HG02763 (cell line): ENCODE results near the gene ARL15.

Experiments
- ATAC-seq: cut with Tn5 transposase; IDR thresholded peaks from one replicate; pipeline ENCODE4 v1.9.1; 2021; ENCODE audit warnings: mild to moderate bottlenecking, moderate library complexity; ENCODE audit not compliant: unreplicated experiment

ARL15 gene

DNA sequence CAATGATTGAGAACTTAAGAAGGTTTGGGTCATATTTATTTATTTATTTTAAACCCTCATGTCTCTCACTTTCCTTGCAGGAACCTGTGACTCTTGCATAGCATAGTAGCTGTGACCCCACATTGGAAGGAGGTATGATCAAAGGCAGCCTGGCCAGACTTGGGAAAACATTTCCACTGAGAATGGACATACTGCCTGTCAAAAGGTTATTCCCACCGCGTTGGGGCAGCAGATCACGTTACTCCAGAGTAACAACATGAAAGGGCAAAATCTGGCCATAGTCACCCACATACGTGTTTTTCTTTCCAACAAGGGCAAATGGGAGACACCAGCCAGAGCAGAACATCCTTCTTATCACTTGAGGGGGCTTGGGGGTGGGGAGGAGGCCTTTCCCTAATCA, 95.7 kb downstream of the ARL15 start:
- ATAC-seq: no peak

DNA sequence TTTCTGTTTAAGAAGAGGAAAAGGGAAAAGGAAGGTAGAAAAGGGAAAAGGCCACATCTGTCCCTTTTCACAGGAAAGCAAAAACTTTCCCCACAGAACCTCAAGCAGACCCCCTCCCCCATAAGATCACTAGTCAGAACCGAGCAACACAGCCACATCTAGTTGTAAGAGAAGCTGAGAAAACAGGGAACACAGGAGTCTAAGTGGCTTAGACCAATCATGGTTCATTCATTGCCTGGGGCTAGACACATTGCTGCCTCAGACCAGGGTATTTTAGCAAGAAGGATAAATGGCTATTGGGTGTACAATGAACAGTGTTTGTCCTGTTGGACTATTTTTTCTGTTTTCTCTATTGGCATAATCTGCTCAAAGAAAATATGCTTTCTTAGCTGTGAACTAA, 98.0 kb downstream of the ARL15 start:
- ATAC-seq: no peak

DNA sequence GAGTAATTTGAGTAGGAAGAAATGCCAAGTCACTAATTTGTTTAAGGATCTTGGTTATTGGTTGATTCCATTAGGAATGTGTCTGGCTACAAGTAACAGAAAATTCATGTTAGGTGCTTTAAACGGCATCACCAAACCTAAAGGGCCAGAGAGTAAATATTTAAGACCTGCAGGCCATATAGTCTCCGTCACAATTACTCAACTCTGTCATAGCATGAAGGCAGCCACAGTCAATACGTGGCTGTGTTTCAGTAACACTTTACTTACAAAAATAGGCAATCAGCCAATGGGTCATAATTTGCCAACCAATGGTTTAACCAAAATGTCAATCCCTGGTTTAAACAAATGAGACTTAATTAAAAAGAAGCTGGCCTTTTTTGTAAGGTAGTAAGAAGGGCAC, 98.5 kb downstream of the ARL15 start:
- no peak for ATAC-seq

DNA sequence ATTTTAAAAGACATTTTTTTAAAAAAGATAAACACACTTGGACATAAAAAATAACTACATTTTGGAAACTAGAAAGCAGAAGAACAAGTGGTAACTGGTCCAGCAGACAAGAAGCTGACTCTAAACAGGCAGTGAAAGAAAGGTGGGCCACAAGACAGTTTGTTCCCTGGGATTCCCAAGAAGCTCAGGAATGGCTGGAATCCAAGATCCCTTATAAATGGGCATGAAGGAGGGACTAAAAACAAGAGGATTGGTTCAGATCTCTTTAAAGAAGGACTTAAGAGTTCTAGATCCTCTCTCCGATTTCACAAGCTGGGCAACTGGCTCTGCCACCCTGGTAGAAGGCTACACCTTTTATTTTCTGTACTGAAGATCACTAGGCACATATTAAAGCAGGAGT, 102.8 kb downstream of the ARL15 start:
- ATAC-seq: no peak

DNA sequence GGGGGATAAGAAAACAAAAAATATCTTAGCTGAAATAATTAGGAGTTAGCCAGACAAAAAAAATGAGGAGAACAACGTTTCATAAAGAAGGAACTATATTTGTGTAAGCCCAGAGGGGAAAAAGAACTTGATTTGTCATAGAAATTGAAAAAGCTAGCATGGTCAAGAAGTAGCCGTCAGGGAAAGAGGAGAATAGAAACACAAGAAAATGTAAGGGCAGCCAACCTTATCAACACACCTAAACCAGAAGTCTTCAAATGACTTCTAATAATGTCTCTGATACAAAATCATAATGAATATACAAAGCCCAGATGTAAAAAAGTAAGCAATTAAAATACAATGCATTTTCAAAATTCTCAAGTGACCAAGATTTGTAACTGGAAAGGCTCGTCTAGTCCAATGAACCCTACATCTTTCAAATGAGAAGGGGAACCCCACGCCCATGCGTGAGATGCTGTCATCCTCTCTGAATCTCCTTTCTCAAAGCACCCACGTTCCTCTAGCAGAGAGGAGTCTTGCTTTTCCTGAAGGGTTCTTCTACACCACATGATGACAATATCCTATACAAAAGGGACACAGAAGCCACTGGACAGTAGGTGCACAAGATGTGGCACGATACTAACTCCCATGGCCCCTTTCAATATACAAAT, 103.7 kb downstream of the ARL15 start:
- no peak for ATAC-seq

DNA sequence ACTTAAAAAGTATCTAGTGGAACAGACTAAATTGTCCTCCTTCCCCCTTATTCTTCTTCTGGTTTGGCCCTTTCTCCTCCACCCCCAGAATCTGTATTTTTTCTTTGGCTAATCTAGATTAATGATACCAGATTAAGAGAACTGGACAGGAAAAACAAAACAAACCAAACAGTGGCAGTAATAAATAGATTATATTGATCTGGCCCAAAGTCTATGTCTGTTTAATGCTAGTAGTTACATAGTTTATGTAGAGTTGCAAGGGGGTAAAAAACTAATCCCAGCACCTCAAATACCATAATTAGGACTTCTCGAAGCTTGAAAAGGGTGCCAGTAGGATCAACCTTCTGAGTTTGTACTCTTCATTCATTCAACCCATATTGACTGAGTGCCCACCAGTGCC, 104.5 kb downstream of the ARL15 start:
- ATAC-seq: no peak

DNA sequence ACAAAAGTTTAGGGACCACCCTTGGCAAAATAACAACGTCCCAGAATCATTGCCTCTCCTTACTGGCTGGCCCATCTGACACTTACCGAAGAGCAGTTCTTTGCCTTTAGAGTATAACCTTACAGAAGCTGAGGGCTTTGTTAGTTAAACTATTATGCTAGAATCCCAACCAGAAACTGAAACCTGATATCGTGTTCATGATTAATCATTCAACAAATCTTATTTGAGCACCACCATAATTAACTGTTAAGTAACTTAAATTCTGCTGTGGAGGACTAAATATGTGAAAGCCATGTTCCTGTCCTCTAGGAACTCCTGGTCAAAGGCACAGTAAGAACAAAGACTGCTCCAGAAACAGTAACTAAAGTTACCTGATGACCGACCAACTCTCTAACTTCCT, 104.9 kb downstream of the ARL15 start:
- ATAC-seq: no peak

DNA sequence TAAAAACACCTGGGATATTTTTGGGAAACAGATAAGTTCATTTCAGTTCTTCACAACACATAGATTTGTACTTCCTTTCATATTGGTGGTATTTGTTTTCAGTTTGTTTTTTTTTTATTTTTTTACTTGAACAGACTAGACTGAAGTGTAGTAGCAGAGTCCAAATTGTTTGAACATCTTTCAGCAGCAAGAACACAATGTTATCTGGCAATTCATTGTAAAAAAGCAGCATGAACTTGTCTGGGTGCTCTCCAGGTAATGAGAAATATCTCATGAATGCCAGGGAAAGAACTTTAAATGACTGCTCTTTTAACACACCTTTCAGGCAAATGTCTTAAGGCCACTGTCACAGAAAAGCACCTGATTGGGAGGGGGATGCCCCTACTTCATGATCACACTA, 113.4 kb downstream of the ARL15 start:
- no peak for ATAC-seq

DNA sequence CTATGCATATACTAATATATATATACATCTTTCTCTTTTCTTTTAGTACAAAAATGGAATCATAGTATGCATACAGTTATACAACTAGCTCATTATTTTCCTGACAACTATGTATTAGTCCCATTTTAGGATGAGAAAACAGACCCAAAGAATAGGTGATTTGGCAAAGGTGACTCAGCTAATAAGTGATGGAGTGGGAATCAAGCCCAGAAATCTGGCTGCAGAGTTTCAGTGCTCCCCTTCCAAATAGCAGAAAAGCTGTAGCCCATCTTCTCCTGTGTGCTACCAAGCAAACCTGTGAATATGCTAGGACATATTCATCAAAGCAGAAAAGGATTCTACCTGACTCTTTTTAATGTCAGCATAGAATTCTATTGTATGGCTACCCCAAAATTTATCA, 114.7 kb downstream of the ARL15 start:
- no peak for ATAC-seq

DNA sequence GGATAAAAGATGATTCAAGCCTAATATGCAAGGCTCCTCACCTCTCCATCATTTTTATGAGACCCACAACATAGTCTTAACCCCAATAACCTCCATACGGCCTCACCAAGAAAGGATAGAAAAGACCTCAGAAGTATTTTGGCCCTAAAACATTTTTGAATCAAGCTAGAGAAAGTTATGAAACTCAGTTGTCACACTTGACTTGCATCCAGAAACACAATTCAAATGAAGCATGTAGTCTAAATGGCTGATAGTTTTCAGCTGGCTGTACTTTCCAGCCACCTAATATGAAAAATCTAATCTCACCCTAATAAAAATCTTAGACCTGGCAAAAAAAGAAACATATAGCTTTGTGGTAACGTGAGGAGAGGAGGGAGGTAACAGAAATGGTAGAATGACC, 116.1 kb downstream of the ARL15 start:
- ATAC-seq: no peak

DNA sequence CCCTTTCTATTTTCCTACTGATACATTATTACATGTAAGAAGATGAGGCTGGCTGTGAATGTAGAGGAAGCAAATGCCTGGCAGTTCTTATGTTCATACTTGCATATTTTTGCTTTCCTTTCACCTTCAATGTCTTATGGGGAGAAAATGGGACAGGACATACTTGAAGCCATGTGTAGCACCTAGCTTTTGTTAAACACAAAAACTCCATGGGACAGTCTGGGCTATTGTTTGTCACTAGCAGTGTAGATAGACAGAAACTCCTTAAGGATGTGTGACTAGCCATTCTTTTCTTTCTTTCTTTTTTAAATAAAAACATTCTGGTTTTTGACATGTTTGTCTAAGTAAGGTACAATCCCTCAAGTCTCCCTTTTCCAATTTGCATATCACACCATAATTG, 122.7 kb downstream of the ARL15 start:
- ATAC-seq: no peak

DNA sequence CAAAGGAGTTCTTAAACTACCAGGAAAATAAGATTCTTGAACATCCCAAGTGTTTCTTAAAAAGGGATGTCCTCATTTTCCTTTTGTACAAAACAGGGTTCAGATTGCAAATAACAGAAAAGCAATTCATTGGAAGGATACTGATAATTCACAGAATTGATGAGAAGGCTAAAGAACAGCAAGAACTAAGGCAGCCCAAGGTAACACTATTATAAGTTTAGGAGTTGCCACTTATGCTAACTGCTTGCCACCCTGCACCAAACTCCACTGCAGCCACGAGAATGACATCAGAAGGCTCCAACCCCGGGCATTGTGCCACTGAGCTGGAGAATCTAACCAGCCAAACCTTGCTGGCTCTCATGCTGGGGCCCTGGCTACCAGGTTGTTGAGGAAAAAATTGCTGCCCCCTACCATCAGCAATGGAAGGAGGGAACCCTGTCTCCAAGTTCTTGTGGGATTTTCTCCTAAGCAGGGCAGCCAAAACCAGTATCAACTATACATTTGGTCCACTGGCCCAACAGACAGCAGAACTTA, 123.4 kb downstream of the ARL15 start:
- no peak for ATAC-seq

DNA sequence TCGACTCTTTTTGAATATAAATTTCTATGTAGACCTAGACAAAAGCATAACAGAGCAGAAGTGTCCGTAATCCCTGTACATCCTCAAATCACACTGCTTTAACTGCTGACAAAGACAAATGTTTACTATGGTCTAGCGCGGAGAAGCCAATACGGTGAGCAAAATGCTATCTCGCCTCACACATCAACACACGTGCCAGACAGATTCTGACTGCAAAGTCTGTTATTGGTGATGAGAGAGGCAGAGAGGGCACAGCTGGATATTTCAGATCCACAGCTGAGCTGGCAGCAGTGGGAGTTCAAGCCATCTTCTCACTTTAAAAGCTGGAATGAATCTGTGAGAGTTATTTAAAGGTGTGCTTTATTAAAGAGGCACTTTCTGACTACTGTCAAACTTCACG, 124.3 kb downstream of the ARL15 start:
- ATAC-seq: no peak

DNA sequence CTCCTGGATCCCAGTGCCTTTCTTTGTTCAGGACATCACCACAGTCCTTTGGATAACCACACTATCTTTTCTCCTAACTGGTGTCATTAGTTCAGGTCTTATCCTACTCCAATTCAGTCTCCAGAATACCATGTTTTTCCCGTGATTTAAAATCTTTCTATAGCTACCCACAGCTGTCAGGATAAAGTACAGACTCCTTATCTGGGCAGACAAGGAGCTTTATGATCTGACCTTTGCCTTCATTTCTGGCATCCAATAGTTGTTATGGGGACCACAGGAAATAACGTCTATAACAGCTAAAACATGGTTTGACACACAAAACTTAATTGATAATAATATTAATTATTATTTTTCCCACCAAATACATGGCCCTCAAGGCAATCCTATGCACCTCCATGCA, 125.6 kb downstream of the ARL15 start:
- ATAC-seq: no peak

DNA sequence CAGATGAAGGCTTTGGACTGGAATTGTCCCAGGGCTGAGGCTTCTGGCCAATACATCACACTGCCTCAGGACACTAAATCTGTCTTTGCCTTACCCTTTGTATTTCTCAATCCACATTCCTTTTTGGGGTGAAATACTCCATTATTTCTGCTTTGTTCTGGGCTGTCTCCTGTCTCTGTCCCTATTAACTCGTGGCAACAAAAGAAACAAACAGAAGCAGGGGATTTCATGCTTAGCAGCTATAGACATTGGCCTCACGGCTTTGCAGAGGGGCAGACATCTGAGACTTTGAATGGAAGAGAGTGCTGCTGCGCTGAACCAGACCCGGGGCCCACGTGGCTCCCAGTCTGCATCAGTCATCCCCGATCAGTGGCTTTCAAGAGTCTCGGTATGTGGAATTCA, 129.7 kb downstream of the ARL15 start:
- no peak for ATAC-seq

DNA sequence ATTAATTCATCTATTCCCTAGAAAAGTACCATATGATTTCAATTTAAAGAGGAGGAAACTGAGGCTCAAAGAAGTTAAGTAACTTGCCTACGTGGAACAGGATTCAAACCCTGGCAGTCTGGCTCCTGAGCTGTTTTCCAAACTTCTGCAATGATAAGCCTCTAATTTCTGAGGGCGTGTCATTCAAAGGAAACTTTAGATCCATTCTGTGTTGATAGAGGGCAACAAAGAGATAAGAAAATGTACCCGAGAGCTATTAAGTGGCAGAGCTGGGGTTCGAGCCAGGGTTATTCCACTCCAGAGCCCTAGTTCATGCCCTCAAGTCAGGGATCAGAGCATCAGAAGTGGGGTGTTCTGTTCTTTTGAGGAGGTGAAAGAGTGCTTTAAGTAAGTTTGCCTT, 131.4 kb downstream of the ARL15 start:
- ATAC-seq: no peak

DNA sequence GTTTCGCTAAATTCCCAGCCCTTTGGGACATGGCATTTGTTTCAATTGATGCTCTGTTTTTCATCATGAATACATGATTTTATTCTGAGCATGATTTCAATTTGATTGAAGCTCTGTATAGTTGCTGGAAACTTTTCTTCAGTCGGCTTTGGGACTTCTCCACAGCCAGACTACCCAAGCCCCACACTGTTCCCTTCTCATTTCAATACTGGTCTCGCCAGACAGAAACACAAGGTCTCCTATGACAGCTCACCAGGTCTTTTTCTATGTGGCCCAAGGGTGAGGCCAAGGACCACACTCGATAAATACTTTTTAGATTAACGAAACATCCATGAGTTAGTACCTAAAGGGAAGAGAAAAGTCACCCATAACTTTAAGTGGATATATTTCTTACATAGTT, 132.2 kb downstream of the ARL15 start:
- no peak for ATAC-seq

DNA sequence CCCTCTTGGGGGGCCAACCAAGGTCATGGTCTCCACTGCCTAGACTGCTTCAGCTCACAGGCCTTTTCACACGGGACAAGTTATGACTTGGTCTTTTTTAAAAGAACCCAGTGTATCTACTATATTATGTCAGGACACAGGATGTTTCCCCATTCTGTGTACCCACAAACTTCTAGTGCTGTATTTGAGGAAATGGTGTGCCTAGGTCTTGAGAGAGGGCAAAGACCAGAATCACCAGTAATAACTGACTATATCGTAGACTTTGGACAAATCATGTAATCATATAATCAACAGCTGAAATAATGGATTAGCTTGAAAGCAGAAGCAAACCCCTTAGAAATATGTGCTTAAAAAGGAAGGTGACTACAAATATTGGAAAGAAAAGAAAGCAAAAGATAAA, 133.3 kb downstream of the ARL15 start:
- no peak for ATAC-seq

DNA sequence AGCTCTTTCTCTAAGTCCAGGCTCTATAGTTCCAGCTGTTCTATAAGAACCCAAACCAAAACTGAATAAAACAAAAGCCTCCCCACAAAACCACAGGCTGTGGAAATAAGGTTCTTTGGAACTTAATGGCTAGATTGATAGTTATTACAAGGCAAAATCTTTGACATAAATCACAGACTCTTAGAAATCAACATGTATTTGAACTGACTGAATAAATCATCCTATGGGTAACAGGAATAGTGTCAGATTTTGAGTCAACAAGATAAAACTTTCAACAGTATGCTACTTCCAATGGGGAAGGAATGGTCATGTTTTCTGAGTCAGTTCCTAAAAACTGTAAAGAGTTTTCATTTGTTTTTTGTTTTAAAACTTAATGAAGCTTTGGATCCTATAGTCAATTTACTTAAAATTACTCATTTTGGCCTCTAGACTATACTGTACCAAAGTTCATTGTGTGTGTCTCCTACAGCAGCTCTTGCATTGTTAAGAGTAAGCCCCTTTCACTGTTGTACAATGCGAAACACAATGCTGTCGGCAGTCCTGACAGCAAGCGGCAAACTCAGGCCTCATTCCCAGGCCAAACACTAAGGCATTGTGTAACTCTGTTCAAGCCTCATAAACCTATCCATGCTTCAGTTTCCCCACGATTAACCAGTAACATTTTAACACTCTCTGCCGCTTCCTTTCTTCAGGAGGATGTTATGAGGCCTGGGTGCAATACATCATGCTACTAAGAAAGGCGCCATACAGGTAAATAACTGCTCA, 134.1 kb downstream of the ARL15 start:
- no peak for ATAC-seq

DNA sequence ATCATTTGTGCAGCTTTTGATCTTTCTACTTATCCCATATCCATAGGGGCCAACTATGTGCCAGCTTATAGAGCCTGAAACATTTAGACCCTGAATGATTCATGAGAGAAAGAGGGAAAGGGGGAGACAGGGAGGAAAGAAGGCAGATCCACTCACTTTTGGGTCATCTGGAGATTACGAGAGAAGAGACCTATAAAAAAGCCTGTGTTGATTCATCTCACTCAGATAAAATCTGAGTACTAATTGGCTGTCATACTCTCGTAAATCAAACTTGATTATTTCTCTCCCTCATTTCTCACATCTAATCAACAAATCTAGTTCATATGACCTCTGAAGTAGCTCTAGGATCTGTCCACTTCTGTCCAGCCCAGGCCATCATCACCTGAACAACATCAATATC, 137.1 kb downstream of the ARL15 start:
- ATAC-seq: no peak

DNA sequence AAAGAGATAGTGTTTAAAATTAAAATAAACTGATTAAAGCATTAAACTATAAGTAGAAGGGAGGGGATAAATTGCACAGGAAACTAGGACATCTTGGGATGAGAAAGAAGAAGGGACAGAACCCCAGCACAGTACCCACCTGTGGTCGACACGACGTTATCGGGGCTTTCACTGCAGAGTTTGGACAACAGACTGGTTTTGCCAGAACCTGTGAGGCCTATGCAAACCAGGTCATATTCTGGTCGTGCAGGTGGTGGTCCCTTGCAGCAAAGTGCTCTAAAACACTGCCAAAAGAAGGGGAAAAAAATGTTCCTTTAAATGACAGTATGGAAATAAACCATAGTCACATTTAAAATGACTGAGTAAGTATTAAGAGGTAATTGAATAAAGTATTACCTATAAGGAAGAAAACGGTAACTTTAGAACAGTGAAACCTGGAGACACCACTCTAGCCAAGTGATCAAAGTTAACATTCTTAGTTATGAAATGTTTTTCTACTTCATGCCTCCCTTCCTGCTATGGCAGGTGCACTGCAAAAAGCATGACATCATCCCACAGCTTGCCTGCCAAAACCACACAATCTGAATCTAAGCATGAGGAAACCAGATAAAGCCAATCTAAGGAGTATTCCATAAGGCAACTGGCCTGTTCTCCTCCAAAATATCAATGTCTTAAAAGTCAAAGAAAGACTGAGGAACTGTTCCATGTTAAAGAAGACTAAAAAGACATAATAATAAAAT, 138.6 kb downstream of the ARL15 start:
- ATAC-seq: no peak

DNA sequence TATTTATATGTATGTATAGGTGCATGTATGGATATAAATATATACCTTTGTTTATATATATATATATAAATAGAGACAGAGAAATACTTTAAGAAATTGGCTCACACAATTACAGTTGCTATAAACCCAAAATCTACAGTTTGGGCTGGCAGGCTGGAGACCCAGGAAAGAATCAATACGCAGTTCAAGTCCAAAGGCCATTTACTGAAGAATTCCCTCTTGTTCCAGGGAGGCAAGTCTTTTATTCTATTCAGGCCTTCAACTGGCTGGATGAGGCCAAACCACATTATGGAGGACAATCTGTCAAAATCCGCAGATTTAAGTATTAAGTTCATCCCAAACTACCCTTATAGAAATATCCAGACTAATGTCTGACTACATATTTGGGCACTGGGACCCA, 144.7 kb downstream of the ARL15 start:
- ATAC-seq: no peak
